Astrocyte (in vitro differentiated cells and primary cell): ENCODE measurements around the gene PDE3B. TPM values are rescaled to one million over a fixed set of nuclear protein-coding genes. Genes with fewer than 3 reads are reported as not detected.

Source experiments
- DNase-seq: peaks from one replicate; pipeline ENCODE4 v3.0.0-alpha.2; 2010; ENCODE audit warnings: low read depth
- FAIRE-seq: peaks from 2 replicates; lab custom pipeline; 2011; peaks lifted over from hg19 to GRCh38; lab: Jason Lieb, UNC
- H2AFZ ChIP-seq: 2 replicates; pipeline ENCODE4 v1.6.0; 2012; ENCODE audit warnings: low read depth, low read length, inconsistent platforms
- H3K27ac ChIP-seq: 2 replicates; pipeline ENCODE4 v1.5.1; 2011; ENCODE audit warnings: low read depth, low read length, inconsistent platforms
- H3K27me3 ChIP-seq: 2 replicates; pipeline ENCODE4 v1.6.0; 2011; ENCODE audit warnings: low read length, inconsistent platforms; ENCODE audit not compliant: insufficient read depth
- H3K36me3 ChIP-seq: 2 replicates; pipeline ENCODE4 v1.5.1; 2011; ENCODE audit warnings: low read length, inconsistent platforms; ENCODE audit not compliant: insufficient read depth
- H3K4me1 ChIP-seq: 2 replicates; pipeline ENCODE4 v1.5.1; 2011; ENCODE audit warnings: low read length, inconsistent platforms; ENCODE audit not compliant: insufficient read depth
- H3K4me2 ChIP-seq: 2 replicates; pipeline ENCODE4 v1.6.0; 2012; ENCODE audit warnings: low read length, inconsistent platforms
- H3K4me3 ChIP-seq: 2 replicates; pipeline ENCODE4 v1.5.1; 2011; ENCODE audit warnings: low read depth, mild to moderate bottlenecking, low read length, inconsistent platforms; ENCODE audit not compliant: insufficient read depth
- H3K79me2 ChIP-seq: 2 replicates; pipeline ENCODE4 v1.6.0; 2012; ENCODE audit warnings: mild to moderate bottlenecking, low read length, inconsistent platforms; ENCODE audit not compliant: insufficient read depth
- H3K9ac ChIP-seq: 2 replicates; pipeline ENCODE4 v1.6.0; 2012; ENCODE audit warnings: mild to moderate bottlenecking, low read length, inconsistent platforms
- H3K9me3 ChIP-seq: 2 replicates; pipeline ENCODE4 v1.5.1; 2012; ENCODE audit warnings: low read depth, mild to moderate bottlenecking, low read length, inconsistent platforms; ENCODE audit not compliant: insufficient read depth
- H4K20me1 ChIP-seq: 2 replicates; pipeline ENCODE4 v1.6.0; 2012; ENCODE audit warnings: low read length, inconsistent platforms; ENCODE audit not compliant: insufficient read depth
- H3K27ac Mint-ChIP-seq: one replicate; pipeline ENCODE4 v1.8.0; 2021; ENCODE audit warnings: mild to moderate bottlenecking, mixed read lengths; ENCODE audit not compliant: unreplicated experiment
- H3K27me3 Mint-ChIP-seq: one replicate; pipeline ENCODE4 v1.8.0; 2021; ENCODE audit warnings: low read depth, mixed read lengths; ENCODE audit not compliant: unreplicated experiment
- H3K36me3 Mint-ChIP-seq: one replicate; pipeline ENCODE4 v1.8.0; 2021; ENCODE audit warnings: low read depth, mixed read lengths; ENCODE audit not compliant: unreplicated experiment
- H3K4me1 Mint-ChIP-seq: one replicate; pipeline ENCODE4 v1.8.0; 2021; ENCODE audit warnings: low read depth, mixed read lengths; ENCODE audit not compliant: unreplicated experiment
- H3K4me3 Mint-ChIP-seq: one replicate; pipeline ENCODE4 v1.8.0; 2021; ENCODE audit warnings: mild to moderate bottlenecking, moderate library complexity, mixed read lengths; ENCODE audit not compliant: unreplicated experiment
- H3K9me3 Mint-ChIP-seq: one replicate; pipeline ENCODE4 v1.8.0; 2021; ENCODE audit warnings: mild to moderate bottlenecking, mixed read lengths; ENCODE audit not compliant: unreplicated experiment
- EZH2 ChIP-seq: IDR thresholded peaks from 2 replicates; pipeline ENCODE4 v1.6.1; 2012; ENCODE audit warnings: mild to moderate bottlenecking, low read length, inconsistent platforms; ENCODE audit not compliant: insufficient read depth
- total RNA-seq: library from RNA; stranded (reverse); gene quantifications from 2 replicates; pipeline ENCODE4 v1.2.1, GENCODE V29; 2021
- TF ChIP-seq, protein P1 (sequence below): IDR thresholded peaks from 2 replicates; pipeline ENCODE4 v1.5.1; 2011; ENCODE audit warnings: low read depth, mild to moderate bottlenecking, inconsistent platforms, low read length, moderate library complexity; ENCODE audit not compliant: insufficient read depth

The PDE3B gene
- total RNA-seq, 1 donor from 2014 or later, result 2.9 TPM

DNA sequence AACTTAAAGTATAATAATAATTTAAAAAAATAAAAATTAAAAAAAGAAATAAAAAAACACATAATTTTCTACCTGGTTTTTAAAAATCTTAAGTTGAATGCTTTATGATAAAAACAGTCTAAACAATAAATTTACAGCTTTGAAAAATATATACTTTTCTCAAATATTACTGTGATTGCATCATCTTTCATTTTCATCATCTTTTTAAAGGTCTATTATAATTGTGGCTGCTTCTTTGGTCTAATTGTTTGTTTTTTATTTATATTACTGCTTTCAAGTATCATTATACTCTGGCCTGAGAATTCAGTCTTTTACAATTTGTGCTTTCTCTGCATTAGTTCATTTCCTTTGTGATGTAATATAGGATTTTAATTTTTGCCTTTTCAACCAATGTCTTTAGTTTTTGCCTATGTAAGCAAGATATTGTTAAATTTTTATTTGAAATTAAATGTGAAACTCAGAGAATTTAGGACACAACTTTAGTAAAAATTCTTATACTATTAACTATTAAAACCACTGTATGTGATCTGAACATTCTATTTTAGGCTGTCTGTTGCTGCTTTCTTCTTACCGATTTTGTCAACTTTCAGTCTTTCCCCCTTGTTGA is 241.2 kb downstream of the PDE3B start:
- Histone ChIP-seq H4K20me1 (peaks cover 3% of the 10 kb centered on the region), H3K9me3 (no peaks in the 10 kb centered on the region), H3K79me2 (no peaks in the 10 kb centered on the region), H3K27me3 (no peaks in the 10 kb centered on the region), H3K27ac (no peak overlapping the region), H3K4me3 (no peak overlapping the region), H2AFZ (no peak overlapping the region), H3K36me3 (no peaks in the 10 kb centered on the region), H3K4me2 (no peak overlapping the region), H3K9ac (no peak overlapping the region), H3K4me1 (no peaks in the 10 kb centered on the region)
- Mint-ChIP-seq H3K4me1 (peaks cover 2% of the 10 kb centered on the region), H3K4me3 (no peak overlapping the region), H3K36me3 (peaks cover 3% of the 10 kb centered on the region), H3K27ac (no peak overlapping the region), H3K27me3 (no peaks in the 10 kb centered on the region), H3K9me3 (peaks cover 3% of the 10 kb centered on the region)
- TF ChIP-seq EZH2, result no peak
- TF ChIP-seq, protein P1, sequence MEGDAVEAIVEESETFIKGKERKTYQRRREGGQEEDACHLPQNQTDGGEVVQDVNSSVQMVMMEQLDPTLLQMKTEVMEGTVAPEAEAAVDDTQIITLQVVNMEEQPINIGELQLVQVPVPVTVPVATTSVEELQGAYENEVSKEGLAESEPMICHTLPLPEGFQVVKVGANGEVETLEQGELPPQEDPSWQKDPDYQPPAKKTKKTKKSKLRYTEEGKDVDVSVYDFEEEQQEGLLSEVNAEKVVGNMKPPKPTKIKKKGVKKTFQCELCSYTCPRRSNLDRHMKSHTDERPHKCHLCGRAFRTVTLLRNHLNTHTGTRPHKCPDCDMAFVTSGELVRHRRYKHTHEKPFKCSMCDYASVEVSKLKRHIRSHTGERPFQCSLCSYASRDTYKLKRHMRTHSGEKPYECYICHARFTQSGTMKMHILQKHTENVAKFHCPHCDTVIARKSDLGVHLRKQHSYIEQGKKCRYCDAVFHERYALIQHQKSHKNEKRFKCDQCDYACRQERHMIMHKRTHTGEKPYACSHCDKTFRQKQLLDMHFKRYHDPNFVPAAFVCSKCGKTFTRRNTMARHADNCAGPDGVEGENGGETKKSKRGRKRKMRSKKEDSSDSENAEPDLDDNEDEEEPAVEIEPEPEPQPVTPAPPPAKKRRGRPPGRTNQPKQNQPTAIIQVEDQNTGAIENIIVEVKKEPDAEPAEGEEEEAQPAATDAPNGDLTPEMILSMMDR, result no peak
- no peak for DNase-seq
- no peak for FAIRE-seq

DNA sequence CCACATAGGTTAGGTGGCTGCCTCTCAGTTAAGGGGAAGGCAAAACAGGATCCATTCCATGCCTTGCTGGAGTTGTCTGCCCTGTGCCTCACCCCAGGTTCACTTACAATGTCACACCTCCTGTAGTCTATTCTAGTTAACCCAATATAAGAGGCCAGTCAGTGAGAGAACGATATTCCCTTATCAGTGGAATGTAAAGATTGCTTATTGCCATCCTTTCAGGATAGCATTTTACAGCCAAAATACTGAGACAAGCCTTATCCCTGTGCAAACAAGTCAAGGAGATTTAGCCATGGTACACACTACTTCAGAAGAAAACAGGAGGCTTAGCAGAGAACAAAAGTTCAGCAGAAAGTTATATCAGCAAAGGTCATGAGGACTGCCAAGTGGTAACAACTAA is 242.9 kb downstream of the PDE3B start:
- H3K27ac ChIP-seq, result no peak overlapping the region
- no peak for DNase-seq
- H2AFZ ChIP-seq, result no peak overlapping the region
- H4K20me1 ChIP-seq, result peaks cover 3% of the 10 kb centered on the region
- no peak overlapping the region for H3K4me2 ChIP-seq
- no peak overlapping the region for H3K4me3 ChIP-seq
- Mint-ChIP-seq H3K4me3 (no peak overlapping the region), H3K27ac (no peak overlapping the region), H3K4me1 (peaks cover 2% of the 10 kb centered on the region), H3K9me3 (peaks cover 6% of the 10 kb centered on the region), H3K36me3 (peaks cover 3% of the 10 kb centered on the region), H3K27me3 (peaks cover 3% of the 10 kb centered on the region)
- no peaks in the 10 kb centered on the region for H3K27me3 ChIP-seq
- H3K4me1 ChIP-seq, result no peaks in the 10 kb centered on the region
- H3K9ac ChIP-seq, result no peak overlapping the region
- H3K9me3 ChIP-seq, result no peaks in the 10 kb centered on the region
- H3K79me2 ChIP-seq, result no peaks in the 10 kb centered on the region
- no peak for FAIRE-seq
- H3K36me3 ChIP-seq, result no peaks in the 10 kb centered on the region
- TF ChIP-seq EZH2, result no peak
- TF ChIP-seq, protein P1, result no peak
